Stimulated activated CD8-positive, alpha-beta memory T cell treated with anti-CD3 and anti-CD28 coated beads, Interleukin-7, amount 100 ng/mL, for 24 hours (primary cell): ENCODE measurements around the gene CDK18.
"Not testable (repeated sequence)": the region's sequence is repeated elsewhere in the genome, so short reads cannot be mapped to it uniquely, and the experiment has no call there.

Source experiments
- DNase-seq: peaks from one replicate; pipeline ENCODE4 v3.0.0-alpha.2; 2020; ENCODE audit warnings: low read depth

Gene CDK18

GRCh38 chr1:205504311-205505075 lies at the start of gene CDK18:
Gene CDK18 (plus strand): TSS chr1:205504669. CDS start chr1:205523168, 18,499 bp downstream.
- no peak for DNase-seq

- DNase-seq = no peak
Measured at GRCh38 chr1:205454903-205455335, 49.5 kb upstream of the CDK18 start.

GRCh38 chr1:205455581-205456382 lies 48.7 kb upstream of the CDK18 start, which contains the start of gene BLACAT1:
Gene BLACAT1 (minus strand): TSS chr1:205456045.
- no peak for DNase-seq

GRCh38 chr1:205456383-205456867 lies 48.0 kb upstream of the CDK18 start:
- no peak for DNase-seq

- no peak for DNase-seq
Measured at GRCh38 chr1:205456868-205457745, 47.4 kb upstream of the CDK18 start.

GRCh38 chr1:205458777-205459566 lies 45.5 kb upstream of the CDK18 start:
- DNase-seq = no peak

- no peak for DNase-seq
Measured at GRCh38 chr1:205465392-205465791, 39.1 kb upstream of the CDK18 start.

GRCh38 chr1:205466595-205467220 lies 37.8 kb upstream of the CDK18 start:
- DNase-seq = no peak

GRCh38 chr1:205470131-205470530 lies 34.3 kb upstream of the CDK18 start:
- DNase-seq = no peak

- no peak for DNase-seq
Measured at GRCh38 chr1:205472737-205473441, 31.6 kb upstream of the CDK18 start.

GRCh38 chr1:205473475-205473874 lies 31.0 kb upstream of the CDK18 start:
- no peak for DNase-seq

- no peak for DNase-seq
Measured at GRCh38 chr1:205473966-205474365, 30.5 kb upstream of the CDK18 start.

- no peak for DNase-seq
Measured at GRCh38 chr1:205474571-205474970, 29.9 kb upstream of the CDK18 start.

- DNase-seq = no peak
Measured at GRCh38 chr1:205475855-205476254, 28.6 kb upstream of the CDK18 start.

- DNase-seq = no peak
Measured at GRCh38 chr1:205476648-205477047, 27.8 kb upstream of the CDK18 start.

GRCh38 chr1:205477121-205477758 lies 27.2 kb upstream of the CDK18 start:
- DNase-seq = no peak

GRCh38 chr1:205477759-205478247 lies 26.7 kb upstream of the CDK18 start:
- DNase-seq = no peak

- DNase-seq = not testable (repeated sequence)
Measured at GRCh38 chr1:205478985-205479384, 25.5 kb upstream of the CDK18 start.

- no peak for DNase-seq
Measured at GRCh38 chr1:205480349-205480985, 24.0 kb upstream of the CDK18 start.
